Glomerular visceral epithelial cell (primary cell): ENCODE results near the gene S100A16.

ENCODE experiments used
- DNase-seq: peaks from one replicate; pipeline ENCODE4 v3.0.0-alpha.2; 2016; ENCODE audit errors: extremely low spot score

S100A16 gene

DNA sequence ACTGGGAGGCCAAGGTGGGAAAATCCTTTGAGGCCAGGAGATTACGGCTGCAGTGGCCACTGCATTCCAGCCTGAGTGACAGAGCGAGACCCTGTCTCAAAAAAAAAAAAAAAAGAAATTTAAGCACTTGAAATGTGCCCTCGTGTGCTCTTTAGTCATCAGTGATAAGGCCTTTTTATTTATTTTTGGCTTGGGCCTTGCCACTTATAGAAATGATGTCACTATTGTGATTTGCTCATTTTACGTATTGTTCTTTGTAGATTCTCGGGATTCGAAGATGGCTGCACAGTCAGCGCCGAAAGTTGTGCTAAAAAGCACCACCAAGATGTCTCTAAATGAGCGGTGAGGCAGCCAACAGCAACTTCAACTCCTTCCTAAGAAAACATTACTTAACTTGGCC, 23.4 kb upstream of the S100A16 start:
- DNase-seq = no peak

DNA sequence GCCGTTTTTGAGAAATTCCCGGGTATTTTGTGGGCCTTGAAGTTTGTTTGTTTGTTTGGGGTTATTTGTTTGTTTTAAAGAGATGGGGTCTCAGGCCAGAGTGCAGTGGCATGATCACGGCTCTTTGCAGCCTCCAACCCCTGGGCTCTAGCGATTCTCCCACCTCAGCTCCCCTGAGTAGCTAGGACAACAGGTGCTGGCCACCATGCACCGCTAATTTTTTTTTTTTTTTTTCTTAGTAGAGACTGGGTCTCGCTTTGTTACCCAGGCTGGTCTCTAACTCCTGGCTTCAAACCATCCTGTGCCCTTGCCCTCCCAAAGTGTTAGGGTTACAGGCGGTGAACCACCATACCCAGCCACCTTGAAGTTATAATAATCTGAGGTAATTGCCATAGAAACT, 22.9 kb upstream of the S100A16 start:
- no peak for DNase-seq

DNA sequence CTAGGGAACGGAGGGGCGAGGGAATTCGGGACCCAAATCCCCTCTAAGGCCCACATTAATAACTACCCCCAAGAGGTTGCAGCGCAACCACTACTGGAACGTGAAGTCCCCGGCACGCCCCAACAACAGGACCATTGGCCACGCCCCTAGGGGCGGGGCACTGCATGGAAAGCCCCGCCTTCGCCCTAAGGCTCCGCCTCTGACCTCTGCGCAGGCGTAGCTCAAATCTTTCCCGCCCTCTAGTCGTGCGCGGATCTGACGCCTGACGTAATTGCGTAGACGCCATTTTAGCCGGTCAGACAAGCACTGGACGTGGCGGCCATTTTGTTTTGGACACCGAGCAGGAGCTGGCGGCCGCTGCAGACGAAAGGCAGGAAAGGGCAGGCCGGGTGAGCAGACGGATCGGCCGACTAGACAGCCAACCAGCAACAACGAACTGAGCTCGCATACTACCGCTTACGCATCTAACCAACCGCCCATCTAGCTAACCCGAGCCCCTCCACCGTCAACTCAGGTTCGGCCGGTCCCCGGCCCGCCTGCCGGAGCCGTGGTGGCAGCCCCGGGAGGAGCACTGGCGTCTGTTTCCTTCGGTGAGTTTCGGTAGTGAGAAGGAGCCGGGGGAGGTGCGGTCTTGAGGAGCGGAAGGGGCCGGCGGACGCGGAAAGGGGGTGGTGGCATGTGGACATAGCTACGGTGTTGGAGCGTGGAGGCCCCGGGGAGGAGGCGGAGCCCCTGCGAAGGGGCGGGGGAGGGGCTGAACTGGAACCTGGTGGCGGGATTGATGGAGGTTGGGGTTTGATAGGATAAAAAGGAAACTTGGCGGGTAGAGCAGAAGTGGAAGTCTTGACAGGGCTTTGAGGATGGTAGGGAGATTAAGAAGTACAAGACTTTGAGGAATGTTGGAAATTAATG, 21.1 kb upstream of the S100A16 start, which contains the start of gene CHTOP:
Gene CHTOP, plus strand, starts transcription at position 313 of the 912 bp plus-strand sequence. CDS start 2,523 bp downstream, outside the sequence.
- DNase-seq = peak; percentile 99

DNA sequence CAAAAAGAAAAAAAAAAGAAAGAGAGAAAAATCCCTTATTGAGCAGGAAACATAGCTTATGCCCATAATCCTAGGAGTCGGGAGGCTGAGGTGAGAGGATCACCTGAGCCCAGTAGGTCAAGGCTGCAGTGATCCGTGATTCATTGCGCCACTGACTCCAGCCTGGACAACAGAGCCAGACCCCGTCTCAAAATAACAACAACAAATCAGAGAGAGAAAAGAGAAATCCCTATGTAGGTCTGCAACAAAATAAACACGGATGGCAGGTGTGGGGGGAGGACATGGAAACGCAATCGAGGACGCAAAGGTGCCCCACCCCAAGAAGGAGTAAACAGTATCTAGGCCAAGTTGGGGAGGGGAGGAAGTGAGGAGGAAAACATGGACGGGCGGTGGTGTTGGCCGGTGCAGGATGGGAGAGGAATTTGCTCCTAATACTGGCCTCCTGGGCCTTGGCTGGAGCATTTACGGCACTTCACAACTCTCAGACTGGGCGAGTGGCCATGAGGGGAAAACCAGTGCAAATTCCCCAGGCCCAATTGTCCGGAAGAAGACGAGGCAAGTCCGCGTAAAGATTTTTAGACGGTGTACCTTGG, 20.3 kb upstream of the S100A16 start:
- DNase-seq = no peak

DNA sequence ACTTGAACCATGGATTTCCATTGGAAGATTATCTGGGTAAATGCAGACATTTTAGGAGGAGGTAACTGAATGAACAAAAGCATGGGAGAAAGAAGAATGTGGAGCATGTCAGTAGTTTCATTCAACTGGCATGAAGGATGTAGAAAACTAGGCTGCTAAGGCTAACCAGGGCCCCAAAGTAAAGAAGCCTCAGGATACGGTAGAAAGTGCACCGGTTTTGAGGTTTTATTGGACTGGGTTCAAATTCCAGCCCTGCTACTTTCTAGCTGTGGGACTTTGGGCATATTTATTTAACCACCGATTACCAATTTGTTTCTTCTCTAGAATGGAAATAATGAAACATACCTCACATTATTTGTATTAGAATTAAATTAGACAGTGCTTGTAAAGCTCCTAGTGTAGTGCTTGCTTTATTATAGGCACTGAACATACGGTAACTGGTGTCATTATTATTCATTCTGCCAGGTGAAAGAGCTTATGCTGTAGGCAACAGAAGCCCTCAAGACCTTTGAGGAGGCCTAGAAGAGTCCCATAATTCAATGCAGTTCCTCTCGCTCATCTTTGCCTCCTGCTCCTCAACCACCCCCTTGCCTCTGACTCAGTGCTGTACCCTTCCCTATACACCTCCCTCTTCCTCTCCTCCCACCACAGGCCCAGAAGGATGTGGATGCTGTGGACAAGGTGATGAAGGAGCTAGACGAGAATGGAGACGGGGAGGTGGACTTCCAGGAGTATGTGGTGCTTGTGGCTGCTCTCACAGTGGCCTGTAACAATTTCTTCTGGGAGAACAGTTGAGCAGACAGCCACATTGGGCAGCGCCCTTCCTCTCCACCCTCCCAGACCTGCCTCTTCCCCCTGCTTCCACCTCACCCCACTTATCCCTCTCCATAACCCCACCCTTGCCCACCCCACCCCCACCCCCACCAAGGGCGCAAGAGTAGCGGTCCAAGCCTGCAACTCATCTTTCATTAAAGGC, 18.4 kb upstream of the S100A16 start:
- DNase-seq = no peak

GRCh38 chr1:153630384-153630783, 17.4 kb upstream of the S100A16 start:
- no peak for DNase-seq

DNA sequence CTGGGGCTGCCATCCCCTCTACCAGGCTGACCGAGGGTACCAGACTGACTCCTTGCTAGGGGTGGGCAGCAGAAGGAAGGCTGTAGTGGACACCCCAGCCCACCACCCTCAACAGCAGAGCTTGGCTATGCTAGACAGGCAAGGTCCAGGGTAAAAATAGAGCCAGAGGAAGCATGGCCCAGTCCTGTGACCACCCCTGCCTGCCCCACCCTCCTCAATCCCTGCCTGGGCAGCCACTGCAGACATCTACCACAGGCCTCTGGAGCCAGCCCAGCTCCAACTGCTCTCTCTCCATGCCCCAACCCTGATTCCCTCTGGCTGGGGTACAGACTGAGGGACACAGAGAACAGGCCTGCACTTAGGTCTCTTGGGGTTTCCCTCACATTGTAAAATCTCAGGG, 17.0 kb upstream of the S100A16 start:
- no peak for DNase-seq

DNA sequence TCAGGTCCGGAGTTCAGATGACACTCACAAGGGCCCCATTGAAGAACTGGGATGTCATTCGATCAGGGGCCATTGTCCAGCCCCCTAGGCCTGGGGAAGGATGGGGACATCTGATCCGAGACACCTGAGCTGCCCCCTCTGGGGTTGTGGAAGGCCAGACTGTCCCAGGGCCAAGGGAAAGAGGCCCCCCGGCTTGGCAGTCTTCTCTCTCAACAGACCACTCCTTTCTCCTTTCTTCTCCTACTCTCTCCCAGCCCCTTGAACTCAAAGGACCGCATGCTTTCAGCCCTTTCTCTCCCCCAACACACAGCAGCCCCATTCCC, 16.4 kb upstream of the S100A16 start:
- no peak for DNase-seq

- DNase-seq = no peak
These were observed 15.9 kb upstream of the S100A16 start for GRCh38 chr1:153628638-153629342.

DNA sequence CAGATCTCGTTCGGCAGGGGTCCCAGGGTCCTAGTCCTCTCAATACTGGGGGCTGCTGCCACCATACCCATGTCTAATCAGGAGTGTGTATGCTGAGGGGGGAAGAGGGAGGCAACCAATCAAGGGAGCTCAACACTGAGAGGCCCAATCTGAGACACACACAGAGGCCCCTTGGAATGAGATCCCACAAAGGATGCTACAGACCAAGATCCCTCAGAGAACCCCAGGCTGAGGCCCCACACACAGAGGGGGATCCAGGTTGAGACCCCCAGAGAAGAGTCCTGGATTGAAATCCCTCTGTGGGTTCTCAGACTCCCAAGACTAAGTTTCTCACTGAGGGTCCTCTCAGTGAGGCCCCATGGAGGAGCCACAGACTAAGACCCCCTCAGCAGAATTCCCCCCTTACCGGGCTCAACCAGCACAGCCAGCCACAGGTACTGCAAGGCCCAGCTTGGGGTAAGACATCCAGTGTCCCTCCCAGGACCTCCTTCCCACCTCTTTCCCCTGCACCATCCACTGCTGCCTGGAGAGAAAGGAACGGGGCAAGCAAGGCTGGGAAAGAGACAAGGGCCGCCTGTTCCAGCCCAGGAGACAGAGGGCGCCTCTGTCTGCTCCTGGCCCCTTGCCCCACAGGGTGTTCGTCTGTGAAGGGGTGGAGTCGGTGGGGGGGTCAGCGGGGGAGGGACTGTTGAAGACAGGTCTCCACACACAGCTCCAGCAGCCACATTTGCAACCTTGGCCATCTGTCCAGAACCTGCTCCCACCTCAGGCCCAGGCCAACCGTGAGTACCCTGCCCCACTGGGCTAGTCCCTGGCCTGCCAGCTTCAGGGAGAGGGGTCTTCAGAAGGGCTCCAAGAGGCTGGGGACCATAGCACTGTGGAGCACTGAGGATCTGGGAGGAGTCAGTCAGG, 15.0 kb upstream of the S100A16 start, which contains the start of gene S100A1:
Gene S100A1, plus strand, starts transcription at position 720 of the 912 bp plus-strand sequence. CDS start 2,088 bp downstream, outside the sequence.
- no peak for DNase-seq

- DNase-seq = peak; percentile 97
These were observed 14.2 kb upstream of the S100A16 start, which contains the start of gene S100A13 for GRCh38 chr1:153626904-153627714. S100A13 (minus strand) TSS chr1:153627505; CDS start chr1:153626472, 1,033 bp downstream.

DNA sequence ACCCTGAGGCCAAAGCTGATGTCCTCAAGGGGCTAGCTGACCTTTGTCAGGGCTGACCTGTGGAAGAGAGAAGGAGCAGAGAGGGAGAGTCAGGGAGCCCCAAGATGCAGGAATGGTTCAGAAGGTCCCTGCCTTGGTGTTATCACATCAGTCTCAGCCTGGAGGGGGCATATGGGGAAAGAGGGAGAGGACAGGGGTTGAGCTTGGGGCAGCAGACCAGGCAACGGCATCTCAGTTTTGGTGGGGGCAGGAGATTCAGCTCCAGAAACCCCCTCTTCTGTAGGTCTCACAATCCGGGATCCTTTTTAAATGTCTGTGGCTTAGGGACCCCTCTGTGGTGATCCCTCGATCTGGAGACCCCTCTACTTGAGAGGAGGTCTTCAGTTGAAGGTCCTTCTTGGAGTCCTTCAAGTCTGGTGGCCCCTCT, 13.6 kb upstream of the S100A16 start:
- no peak for DNase-seq

- DNase-seq = no peak
These were observed 12.2 kb upstream of the S100A16 start for GRCh38 chr1:153624965-153625611.

GRCh38 chr1:153623101-153623500, 10.2 kb upstream of the S100A16 start:
- DNase-seq = no peak

DNA sequence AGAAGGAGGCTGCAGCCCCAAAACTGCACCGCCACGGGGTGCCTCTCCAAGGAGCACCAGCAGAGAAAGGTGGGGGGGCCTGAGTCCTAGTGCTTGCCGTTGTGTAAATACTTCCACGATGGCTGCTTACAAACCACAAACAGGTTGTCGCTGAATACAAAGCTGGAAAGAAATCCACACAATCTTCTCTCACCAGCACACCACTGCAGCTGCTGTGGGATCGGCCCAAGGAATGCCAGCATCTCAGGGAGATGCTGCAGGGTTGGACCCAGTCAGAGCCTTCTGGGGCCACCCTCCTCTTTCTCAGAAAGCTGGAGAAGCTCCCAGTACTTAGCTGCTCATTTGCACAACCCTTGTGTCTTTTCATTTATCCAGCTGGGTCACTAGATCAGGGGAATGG, 6.2 kb upstream of the S100A16 start:
- DNase-seq = no peak

DNA sequence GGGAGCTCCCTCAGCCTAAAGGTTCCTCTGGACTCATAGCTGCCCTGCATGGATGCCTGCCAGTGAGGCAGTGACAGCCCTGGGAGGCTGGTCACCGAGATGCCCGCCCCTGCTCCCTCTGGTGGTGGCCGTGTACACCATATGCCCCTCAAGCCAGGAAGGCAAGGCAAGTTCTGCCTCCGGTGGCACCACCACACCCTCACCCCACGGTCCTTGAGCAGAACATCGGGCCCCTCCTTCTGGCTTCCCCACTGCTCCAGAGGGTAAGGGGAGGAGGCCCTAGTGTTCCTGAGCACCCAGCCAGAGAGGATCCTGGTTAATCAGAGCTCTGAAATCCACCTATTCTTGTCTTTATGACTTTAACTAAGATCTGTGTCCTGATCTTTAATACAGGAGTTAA, 4.7 kb upstream of the S100A16 start:
- DNase-seq = no peak

- no peak for DNase-seq
These were observed 4.0 kb upstream of the S100A16 start for GRCh38 chr1:153616917-153617311.

GRCh38 chr1:153616144-153616916, 3.4 kb upstream of the S100A16 start, which contains the start of gene S100A14:
S100A14 (minus strand) TSS chr1:153616325; CDS start chr1:153615858, 467 bp downstream.
- DNase-seq = no peak
